ENCODE measurements around the gene TTC28.
"Not testable (repeated sequence)": the region's sequence is repeated elsewhere in the genome, so short reads cannot be mapped to it uniquely, and the experiment has no call there.

Gene TTC28

GRCh38 chr22:28679611-28680287 is at the start of gene TTC28:
Gene TTC28 (minus strand): TSS chr22:28679840. CDS start chr22:28679723, 117 bp downstream.
- DNase-seq (ENCODE audit: low spot score) = peak; percentile 85

- DNase-seq (ENCODE audit: low spot score) = no peak
These were observed 49.1 kb upstream of the TTC28 start for GRCh38 chr22:28728621-28729313.

GRCh38 chr22:28728002-28728401 is 48.4 kb upstream of the TTC28 start:
- DNase-seq (ENCODE audit: low spot score) = no peak

GRCh38 chr22:28718044-28718443 is 38.4 kb upstream of the TTC28 start:
- DNase-seq (ENCODE audit: low spot score) = no peak

- DNase-seq (ENCODE audit: low spot score) = no peak
These were observed 37.0 kb upstream of the TTC28 start for GRCh38 chr22:28716686-28717085.

GRCh38 chr22:28715611-28716010 is 36.0 kb upstream of the TTC28 start:
- DNase-seq (ENCODE audit: low spot score) = no peak

- DNase-seq (ENCODE audit: low spot score) = no peak
These were observed 34.5 kb upstream of the TTC28 start for GRCh38 chr22:28714043-28714628.

GRCh38 chr22:28711820-28712777 is 32.5 kb upstream of the TTC28 start:
- peak; percentile 71 for DNase-seq (ENCODE audit: low spot score)

GRCh38 chr22:28711341-28711740 is 31.7 kb upstream of the TTC28 start:
- no peak for DNase-seq (ENCODE audit: low spot score)

- DNase-seq (ENCODE audit: low spot score) = peak; percentile 48
These were observed 31.0 kb upstream of the TTC28 start for GRCh38 chr22:28710576-28711191.

GRCh38 chr22:28710107-28710506 is 30.5 kb upstream of the TTC28 start:
- no peak for DNase-seq (ENCODE audit: low spot score)

GRCh38 chr22:28706845-28707244 is 27.2 kb upstream of the TTC28 start:
- DNase-seq (ENCODE audit: low spot score) = no peak

GRCh38 chr22:28703436-28703835 is 23.8 kb upstream of the TTC28 start:
- DNase-seq (ENCODE audit: low spot score) = no peak

GRCh38 chr22:28702891-28703290 is 23.3 kb upstream of the TTC28 start:
- DNase-seq (ENCODE audit: low spot score) = no peak

- DNase-seq (ENCODE audit: low spot score) = not testable (repeated sequence)
These were observed 13.6 kb upstream of the TTC28 start for GRCh38 chr22:28693041-28693760.

- not testable (repeated sequence) for DNase-seq (ENCODE audit: low spot score)
These were observed 10.2 kb upstream of the TTC28 start for GRCh38 chr22:28689796-28690195.

- DNase-seq (ENCODE audit: low spot score) = not testable (repeated sequence)
These were observed 3.3 kb upstream of the TTC28 start for GRCh38 chr22:28682966-28683365.

- not testable (repeated sequence) for DNase-seq (ENCODE audit: low spot score)
These were observed 1.3 kb upstream of the TTC28 start for GRCh38 chr22:28680813-28681490.

GRCh38 chr22:28678778-28679610 is 646 bp downstream of the TTC28 start:
- DNase-seq (ENCODE audit: low spot score) = peak; percentile 24

Measured in AG08396 (cell line).